ENCODE results near the gene FMNL2.

Gene FMNL2

DNA sequence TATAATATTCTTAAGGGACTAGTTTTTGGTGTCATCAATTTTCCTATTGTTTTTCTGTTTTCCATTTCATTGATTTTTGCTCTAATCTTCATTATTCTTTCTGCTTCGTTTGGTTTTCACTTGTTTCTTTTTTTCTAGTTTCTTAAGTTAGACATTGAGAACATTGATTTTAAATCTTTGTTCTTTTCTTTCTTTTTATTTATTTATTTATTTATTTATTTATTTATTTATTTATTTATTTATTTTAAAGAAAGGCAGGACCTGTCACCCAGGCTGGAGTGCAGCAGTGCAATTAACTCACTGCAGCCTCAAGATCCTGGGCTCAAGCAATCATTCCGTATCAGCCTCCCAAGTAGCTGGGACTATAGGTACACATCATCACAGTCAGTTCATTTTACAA is 7.0 kb upstream of the FMNL2 start (continued):
- TF ChIP-seq, protein P1, sequence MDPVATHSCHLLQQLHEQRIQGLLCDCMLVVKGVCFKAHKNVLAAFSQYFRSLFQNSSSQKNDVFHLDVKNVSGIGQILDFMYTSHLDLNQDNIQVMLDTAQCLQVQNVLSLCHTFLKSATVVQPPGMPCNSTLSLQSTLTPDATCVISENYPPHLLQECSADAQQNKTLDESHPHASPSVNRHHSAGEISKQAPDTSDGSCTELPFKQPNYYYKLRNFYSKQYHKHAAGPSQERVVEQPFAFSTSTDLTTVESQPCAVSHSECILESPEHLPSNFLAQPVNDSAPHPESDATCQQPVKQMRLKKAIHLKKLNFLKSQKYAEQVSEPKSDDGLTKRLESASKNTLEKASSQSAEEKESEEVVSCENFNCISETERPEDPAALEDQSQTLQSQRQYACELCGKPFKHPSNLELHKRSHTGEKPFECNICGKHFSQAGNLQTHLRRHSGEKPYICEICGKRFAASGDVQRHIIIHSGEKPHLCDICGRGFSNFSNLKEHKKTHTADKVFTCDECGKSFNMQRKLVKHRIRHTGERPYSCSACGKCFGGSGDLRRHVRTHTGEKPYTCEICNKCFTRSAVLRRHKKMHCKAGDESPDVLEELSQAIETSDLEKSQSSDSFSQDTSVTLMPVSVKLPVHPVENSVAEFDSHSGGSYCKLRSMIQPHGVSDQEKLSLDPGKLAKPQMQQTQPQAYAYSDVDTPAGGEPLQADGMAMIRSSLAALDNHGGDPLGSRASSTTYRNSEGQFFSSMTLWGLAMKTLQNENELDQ (tag by site-specific recombination; IDR thresholded peaks at IDR 0.05; ENCODE audit: low read depth), result no peak
- no peak for TF ChIP-seq GLI4 (tag by site-specific recombination; IDR thresholded peaks at IDR 0.05)
- no peak for TF ChIP-seq ZNF302 (tag by site-specific recombination; IDR thresholded peaks at IDR 0.05; ENCODE audit: low read depth)
- no peak for TF ChIP-seq ZNF549 (tag by site-specific recombination; IDR thresholded peaks at IDR 0.05)
- no peak for TF ChIP-seq KLF8 (tag by site-specific recombination; IDR thresholded peaks at IDR 0.05)
- no peak for TF ChIP-seq ZNF223 (tag by site-specific recombination; IDR thresholded peaks at IDR 0.05)
- TF ChIP-seq ZFP69B (tag by site-specific recombination; IDR thresholded peaks at IDR 0.05), result no peak
- no peak for TF ChIP-seq HOXD13 (CRISPR knock-in tag; IDR thresholded peaks at IDR 0.05; ENCODE audit: borderline replicate concordance)
- no peak for TF ChIP-seq SP2 (tag by site-specific recombination; IDR thresholded peaks at IDR 0.05)
- peak; percentile 51 for TF ChIP-seq ZBTB8A (tag by site-specific recombination; IDR thresholded peaks at IDR 0.05)
- no peak for TF ChIP-seq WT1 (tag by site-specific recombination; IDR thresholded peaks at IDR 0.05)
- TF ChIP-seq, protein P2, sequence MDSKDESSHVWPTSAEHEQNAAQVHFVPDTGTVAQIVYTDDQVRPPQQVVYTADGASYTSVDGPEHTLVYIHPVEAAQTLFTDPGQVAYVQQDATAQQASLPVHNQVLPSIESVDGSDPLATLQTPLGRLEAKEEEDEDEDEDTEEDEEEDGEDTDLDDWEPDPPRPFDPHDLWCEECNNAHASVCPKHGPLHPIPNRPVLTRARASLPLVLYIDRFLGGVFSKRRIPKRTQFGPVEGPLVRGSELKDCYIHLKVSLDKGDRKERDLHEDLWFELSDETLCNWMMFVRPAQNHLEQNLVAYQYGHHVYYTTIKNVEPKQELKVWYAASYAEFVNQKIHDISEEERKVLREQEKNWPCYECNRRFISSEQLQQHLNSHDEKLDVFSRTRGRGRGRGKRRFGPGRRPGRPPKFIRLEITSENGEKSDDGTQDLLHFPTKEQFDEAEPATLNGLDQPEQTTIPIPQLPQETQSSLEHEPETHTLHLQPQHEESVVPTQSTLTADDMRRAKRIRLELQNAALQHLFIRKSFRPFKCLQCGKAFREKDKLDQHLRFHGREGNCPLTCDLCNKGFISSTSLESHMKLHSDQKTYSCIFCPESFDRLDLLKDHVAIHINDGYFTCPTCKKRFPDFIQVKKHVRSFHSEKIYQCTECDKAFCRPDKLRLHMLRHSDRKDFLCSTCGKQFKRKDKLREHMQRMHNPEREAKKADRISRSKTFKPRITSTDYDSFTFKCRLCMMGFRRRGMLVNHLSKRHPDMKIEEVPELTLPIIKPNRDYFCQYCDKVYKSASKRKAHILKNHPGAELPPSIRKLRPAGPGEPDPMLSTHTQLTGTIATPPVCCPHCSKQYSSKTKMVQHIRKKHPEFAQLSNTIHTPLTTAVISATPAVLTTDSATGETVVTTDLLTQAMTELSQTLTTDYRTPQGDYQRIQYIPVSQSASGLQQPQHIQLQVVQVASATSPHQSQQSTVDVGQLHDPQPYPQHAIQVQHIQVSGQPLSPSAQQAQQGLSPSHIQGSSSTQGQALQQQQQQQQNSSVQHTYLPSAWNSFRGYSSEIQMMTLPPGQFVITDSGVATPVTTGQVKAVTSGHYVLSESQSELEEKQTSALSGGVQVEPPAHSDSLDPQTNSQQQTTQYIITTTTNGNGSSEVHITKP (tag by site-specific recombination; IDR thresholded peaks at IDR 0.05), result no peak
- TF ChIP-seq, protein P3, sequence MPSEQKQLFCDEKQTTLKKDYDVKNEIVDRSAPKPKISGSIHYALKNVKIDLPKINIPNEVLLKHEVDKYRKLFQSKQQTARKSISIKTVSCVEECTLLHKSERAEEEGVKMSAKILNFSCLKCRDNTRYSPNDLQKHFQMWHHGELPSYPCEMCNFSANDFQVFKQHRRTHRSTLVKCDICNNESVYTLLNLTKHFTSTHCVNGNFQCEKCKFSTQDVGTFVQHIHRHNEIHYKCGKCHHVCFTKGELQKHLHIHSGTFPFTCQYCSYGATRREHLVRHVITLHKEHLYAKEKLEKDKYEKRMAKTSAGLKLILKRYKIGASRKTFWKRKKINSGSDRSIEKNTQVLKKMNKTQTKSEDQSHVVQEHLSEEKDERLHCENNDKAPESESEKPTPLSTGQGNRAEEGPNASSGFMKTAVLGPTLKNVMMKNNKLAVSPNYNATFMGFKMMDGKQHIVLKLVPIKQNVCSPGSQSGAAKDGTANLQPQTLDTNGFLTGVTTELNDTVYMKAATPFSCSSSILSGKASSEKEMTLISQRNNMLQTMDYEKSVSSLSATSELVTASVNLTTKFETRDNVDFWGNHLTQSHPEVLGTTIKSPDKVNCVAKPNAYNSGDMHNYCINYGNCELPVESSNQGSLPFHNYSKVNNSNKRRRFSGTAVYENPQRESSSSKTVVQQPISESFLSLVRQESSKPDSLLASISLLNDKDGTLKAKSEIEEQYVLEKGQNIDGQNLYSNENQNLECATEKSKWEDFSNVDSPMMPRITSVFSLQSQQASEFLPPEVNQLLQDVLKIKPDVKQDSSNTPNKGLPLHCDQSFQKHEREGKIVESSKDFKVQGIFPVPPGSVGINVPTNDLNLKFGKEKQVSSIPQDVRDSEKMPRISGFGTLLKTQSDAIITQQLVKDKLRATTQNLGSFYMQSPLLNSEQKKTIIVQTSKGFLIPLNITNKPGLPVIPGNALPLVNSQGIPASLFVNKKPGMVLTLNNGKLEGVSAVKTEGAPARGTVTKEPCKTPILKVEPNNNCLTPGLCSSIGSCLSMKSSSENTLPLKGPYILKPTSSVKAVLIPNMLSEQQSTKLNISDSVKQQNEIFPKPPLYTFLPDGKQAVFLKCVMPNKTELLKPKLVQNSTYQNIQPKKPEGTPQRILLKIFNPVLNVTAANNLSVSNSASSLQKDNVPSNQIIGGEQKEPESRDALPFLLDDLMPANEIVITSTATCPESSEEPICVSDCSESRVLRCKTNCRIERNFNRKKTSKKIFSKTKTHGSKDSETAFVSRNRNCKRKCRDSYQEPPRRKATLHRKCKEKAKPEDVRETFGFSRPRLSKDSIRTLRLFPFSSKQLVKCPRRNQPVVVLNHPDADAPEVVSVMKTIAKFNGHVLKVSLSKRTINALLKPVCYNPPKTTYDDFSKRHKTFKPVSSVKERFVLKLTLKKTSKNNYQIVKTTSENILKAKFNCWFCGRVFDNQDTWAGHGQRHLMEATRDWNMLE (tag by site-specific recombination; conservative IDR thresholded peaks at IDR 0.05; ENCODE audit: low read depth), result peak; percentile 66; the same call in 1 of the 2 replicates
- TF ChIP-seq ZNF174 (tag by site-specific recombination; IDR thresholded peaks at IDR 0.05), result no peak
- TF ChIP-seq, protein P4, sequence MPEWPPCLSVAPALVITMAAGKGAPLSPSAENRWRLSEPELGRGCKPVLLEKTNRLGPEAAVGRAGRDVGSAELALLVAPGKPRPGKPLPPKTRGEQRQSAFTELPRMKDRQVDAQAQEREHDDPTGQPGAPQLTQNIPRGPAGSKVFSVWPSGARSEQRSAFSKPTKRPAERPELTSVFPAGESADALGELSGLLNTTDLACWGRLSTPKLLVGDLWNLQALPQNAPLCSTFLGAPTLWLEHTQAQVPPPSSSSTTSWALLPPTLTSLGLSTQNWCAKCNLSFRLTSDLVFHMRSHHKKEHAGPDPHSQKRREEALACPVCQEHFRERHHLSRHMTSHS (tag by site-specific recombination; IDR thresholded peaks at IDR 0.05), result no peak
- TF ChIP-seq ZNF658 (tag by site-specific recombination; IDR thresholded peaks at IDR 0.05), result no peak
- 0 out of 2 replicates have a peak, but pooled peaks have one; percentile 20 for TF ChIP-seq ZNF433 (tag by site-specific recombination; IDR thresholded peaks at IDR 0.05; ENCODE audit: low read depth)
- TF ChIP-seq ZNF350 (tag by site-specific recombination; IDR thresholded peaks at IDR 0.05), result no peak
- TF ChIP-seq SP3 (tag by site-specific recombination; IDR thresholded peaks at IDR 0.05), result no peak
- TF ChIP-seq, protein P5, sequence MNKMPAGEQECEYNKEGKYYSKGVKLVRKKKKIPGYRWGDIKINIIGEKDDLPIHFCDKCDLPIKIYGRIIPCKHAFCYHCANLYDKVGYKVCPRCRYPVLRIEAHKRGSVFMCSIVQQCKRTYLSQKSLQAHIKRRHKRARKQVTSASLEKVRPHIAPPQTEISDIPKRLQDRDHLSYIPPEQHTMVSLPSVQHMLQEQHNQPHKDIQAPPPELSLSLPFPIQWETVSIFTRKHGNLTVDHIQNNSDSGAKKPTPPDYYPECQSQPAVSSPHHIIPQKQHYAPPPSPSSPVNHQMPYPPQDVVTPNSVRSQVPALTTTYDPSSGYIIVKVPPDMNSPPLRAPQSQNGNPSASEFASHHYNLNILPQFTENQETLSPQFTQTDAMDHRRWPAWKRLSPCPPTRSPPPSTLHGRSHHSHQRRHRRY (tag by site-specific recombination; IDR thresholded peaks at IDR 0.05), result no peak
- 0 out of 2 replicates have a peak, but pooled peaks have one; percentile 17 for TF ChIP-seq ZNF664 (tag by site-specific recombination; IDR thresholded peaks at IDR 0.05)
- TF ChIP-seq ZNF416 (tag by site-specific recombination; IDR thresholded peaks at IDR 0.05), result no peak
- TF ChIP-seq ZNF501 (tag by site-specific recombination; IDR thresholded peaks at IDR 0.05), result 0 out of 2 replicates have a peak, but pooled peaks have one; percentile 21
- no peak for TF ChIP-seq ZBTB21 (tag by site-specific recombination; IDR thresholded peaks at IDR 0.05)
- no peak for TF ChIP-seq PRDM1 (tag by site-specific recombination; IDR thresholded peaks at IDR 0.05)
- no peak for TF ChIP-seq GFI1B (tag by site-specific recombination; IDR thresholded peaks at IDR 0.05)

All from HEK293 (cell line).